ENCODE results near the gene ROR2. TPM values are rescaled to one million over a fixed set of nuclear protein-coding genes. Genes with fewer than 3 reads are reported as not detected.

The ROR2 gene
- total and polyA plus RNA-seq, 11 donors, result 0.18 to 9.0 (median 0.49) TPM

GRCh38 chr9:91766315-91767069 is 183.5 kb downstream of the ROR2 start:
- ATAC-seq (no peak), DNase-seq (no peak)
- Histone ChIP-seq H3K36me3 (no peaks in the 10 kb centered on the region), H3K27me3 (peaks cover 0 to 15% (median 0%) of the 10 kb centered on the region in 9 donors), H3K4me3 (no peak overlapping the region), H3K27ac (peak overlapping the region in 1 of 12 donors; percentile 69), H3K4me1 (peaks cover 0 to 5% (median 0%) of the 10 kb centered on the region in 12 donors), H3K9me3 (peaks cover 0 to 15% (median 0%) of the 10 kb centered on the region in 12 donors)
- intact Hi-C loops (cut with DNase I), result no loop called here
- WGBS, 4 donors, result 77 to 81% (median 79%) methylated on average over 8 of the region's 8 CpGs
- no peak for TF ChIP-seq POLR2A (IDR thresholded peaks at IDR 0.05)

GRCh38 chr9:91765296-91765695 is 184.7 kb downstream of the ROR2 start:
- intact Hi-C loops (cut with DNase I), result no loop called here
- ATAC-seq (no peak), DNase-seq (no peak)
- Histone ChIP-seq H3K4me1 (no peaks in the 10 kb centered on the region), H3K36me3 (no peaks in the 10 kb centered on the region), H3K27ac (no peak overlapping the region), H3K27me3 (peaks cover 0 to 15% (median 0%) of the 10 kb centered on the region in 9 donors), H3K9me3 (peaks cover 0 to 15% (median 0%) of the 10 kb centered on the region in 12 donors), H3K4me3 (no peak overlapping the region)
- TF ChIP-seq CTCF (IDR thresholded peaks at IDR 0.05) (no peak), POLR2A (IDR thresholded peaks at IDR 0.05) (no peak)
- 52 to 67% (median 59%) methylated on average over 1 of the region's 1 CpG for WGBS, 4 donors

- H3K9me3 ChIP-seq, result peaks cover 0 to 15% (median 0%) of the 10 kb centered on the region in 12 donors
- WGBS, 4 donors, result 88 to 91% (median 90%) methylated on average over 2 of the region's 2 CpGs
- ATAC-seq, result no peak
- H3K4me3 ChIP-seq, result no peak overlapping the region
- DNase-seq, result no peak
- H3K36me3 ChIP-seq, result no peaks in the 10 kb centered on the region
- TF ChIP-seq POLR2A (IDR thresholded peaks at IDR 0.05) (no peak), CTCF (IDR thresholded peaks at IDR 0.05) (no peak)
- intact Hi-C loops (cut with DNase I), result no loop called here
- H3K27me3 ChIP-seq, result peaks cover 0 to 15% (median 0%) of the 10 kb centered on the region in 9 donors
- no peak overlapping the region for H3K27ac ChIP-seq
- H3K4me1 ChIP-seq, result no peaks in the 10 kb centered on the region
Observed at GRCh38 chr9:91764661-91765060, 185.4 kb downstream of the ROR2 start.

- intact Hi-C loops (cut with DNase I), result no loop called here
Observed at GRCh38 chr9:91761362-91761761, 188.7 kb downstream of the ROR2 start.

More at GRCh38 chr9:91761362-91761761, 188.7 kb downstream of the ROR2 start:
- ATAC-seq (no peak), DNase-seq (no peak)
- H3K4me1 ChIP-seq, result no peaks in the 10 kb centered on the region
- peaks cover 0 to 5% (median 0%) of the 10 kb centered on the region in 9 donors for H3K27me3 ChIP-seq
- no peak for TF ChIP-seq POLR2A (IDR thresholded peaks at IDR 0.05)
- no peak for TF ChIP-seq CTCF (IDR thresholded peaks at IDR 0.05)
- no peaks in the 10 kb centered on the region for H3K36me3 ChIP-seq
- H3K4me3 ChIP-seq, result no peak overlapping the region
- H3K9me3 ChIP-seq, result peaks cover 0 to 15% (median 0%) of the 10 kb centered on the region in 12 donors
- H3K27ac ChIP-seq, result no peak overlapping the region
- 89 to 98% (median 96%) methylated on average over 4 of the region's 4 CpGs for WGBS, 4 donors

All from heart left ventricle (tissue), 16 donors.